Measurements from ENCODE around the gene ATG101.

ATG101 gene

DNA sequence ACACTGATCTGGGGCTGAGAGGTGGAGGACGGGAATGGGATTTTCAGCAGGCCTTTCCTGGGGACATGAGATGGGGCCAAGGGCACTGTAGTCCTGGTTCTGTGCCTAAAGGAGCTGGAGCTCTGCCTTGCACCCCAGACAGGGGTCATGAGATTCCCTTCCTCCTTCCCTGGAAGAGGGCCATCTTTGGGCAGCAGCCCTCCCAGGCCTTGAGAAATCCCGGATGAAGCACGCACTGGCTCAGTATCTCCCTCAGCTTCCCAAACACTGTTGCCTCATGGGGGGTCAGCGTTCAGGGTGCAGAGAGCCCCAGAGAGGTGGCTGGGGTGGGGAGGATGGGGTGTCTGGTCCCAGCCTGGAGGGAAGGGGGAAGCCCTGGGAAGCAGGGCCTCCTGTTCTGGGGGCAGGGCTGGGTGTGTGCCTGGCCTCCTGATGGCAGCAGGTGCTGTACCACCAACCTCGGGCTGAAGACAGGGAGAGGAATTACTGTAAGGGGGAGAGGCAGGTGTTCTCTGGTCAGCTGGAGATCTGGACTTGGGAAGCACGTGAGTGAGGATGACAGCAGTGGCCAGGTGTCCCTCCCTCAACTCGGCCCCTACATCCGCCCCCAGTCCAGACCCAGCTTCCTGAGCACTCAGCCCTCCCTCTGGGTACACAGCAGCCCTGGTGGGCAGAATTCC is 26.9 kb upstream of the ATG101 start:
- DNase-seq, result no peak

- no peak for DNase-seq
Observed at GRCh38 chr12:52043386-52044212, 26.2 kb upstream of the ATG101 start.

GRCh38 chr12:52044292-52044983 is 25.3 kb upstream of the ATG101 start:
- DNase-seq, result no peak

- no peak for DNase-seq
Observed at GRCh38 chr12:52045794-52046199, 24.0 kb upstream of the ATG101 start.

DNA sequence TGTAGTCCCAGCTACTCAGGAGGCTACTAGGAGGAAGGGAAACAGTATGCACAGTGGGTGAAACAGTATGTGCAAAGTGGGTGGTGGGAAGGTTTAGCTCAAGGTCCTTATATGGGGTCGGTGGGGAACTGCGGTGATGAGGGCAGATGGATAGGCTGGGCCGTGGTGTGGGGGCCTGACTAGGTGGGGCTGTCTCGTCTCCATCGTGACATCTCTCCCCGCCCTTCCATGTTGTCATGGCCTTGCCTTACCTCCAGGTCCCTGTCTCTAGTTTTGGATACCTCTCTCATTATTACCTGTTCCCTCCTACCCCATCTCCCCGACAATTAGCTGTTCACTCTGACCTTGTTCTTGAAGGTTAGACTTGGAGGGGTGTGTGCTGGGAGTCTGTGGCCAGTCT is 22.9 kb upstream of the ATG101 start:
- no peak for DNase-seq

DNA sequence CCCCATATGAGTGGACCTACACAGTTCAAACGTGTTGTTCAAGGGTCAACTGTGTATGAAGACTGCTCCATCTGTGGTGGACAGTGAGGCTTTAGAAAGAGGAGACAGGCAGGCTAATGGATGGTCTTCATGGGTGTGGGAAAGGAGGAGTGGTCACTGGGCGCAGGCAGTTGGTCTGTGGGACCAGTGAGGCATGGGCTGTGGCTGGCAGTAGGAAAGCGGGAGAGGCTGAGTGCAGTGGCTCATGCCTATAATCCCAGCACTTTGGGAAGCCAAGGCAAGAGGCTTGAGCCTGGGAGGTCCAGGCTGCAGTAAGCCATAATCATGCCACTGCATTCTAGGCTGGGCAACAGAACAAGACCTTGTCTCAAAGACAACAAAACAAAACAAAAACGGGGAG is 20.5 kb upstream of the ATG101 start:
- DNase-seq, result no peak

- DNase-seq, result no peak
Observed at GRCh38 chr12:52049688-52050087, 20.1 kb upstream of the ATG101 start.

DNA sequence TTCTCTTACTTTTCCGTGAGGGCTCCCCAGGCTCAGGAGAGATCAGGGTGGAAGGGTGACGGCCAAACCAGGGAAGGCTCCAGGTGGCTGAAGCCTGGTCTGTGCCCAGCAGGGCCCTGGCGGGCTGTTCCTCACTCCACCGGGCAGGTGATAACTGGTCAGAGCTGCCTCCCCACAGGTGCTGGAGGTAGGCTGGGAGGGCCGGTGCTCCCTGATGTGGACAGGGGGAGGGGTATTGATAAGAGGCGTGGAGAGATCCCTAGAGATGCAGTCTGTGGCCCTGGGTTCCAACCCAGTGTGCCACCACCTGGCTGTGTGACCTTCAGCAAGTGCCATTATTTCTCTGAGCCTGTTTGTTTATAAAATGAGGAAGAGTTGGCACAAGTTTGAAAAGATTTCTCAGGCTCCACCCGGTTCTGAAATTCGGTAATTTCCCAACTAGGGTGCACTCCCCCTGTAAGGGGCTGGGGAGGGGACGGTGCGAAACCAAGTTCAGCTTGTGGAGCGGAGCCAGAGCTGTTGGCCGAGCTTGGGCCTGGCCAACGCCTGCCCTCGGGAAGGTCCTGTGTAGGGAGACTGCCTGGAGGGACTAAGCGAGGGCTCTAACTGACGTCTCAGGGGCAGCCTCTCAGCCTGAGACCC is 19.5 kb upstream of the ATG101 start:
- DNase-seq, result no peak

DNA sequence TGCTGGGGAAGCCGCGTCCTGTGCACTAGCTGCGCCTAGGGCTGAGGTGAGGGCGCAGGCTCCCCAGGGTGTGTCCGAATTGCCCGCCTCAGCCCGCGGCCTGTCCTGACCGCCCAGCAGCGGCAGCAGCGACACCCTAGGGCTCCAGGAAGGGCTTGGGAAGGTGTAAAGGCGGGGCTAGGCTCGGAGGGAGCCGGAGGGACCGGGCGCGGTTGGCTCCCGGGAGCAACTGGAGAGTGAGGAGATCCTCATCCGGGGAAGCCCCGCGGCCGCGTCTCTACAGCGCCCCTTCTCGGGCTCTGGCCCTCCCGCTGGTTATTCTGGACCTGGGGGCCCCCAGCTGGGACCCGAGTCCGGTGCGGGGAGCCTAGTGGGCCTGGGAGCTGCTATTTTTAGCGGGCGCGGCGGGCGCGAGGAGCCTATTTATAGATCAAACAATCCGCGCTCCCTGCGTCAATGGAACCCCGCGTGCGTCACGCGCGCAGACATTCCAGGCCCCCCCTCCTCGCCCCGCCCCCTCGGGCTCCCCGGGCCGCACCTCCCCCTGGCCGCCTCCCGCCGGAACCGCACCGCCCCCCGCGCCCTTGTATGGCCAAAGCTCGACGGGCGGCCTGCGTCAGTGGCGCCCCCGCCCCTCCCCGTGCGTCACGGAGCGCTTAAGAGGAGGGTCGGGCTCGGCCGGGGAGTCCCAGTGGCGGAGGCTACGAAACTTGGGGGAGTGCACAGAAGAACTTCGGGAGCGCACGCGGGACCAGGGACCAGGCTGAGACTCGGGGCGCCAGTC is 18.8 kb upstream of the ATG101 start, which contains the start of gene NR4A1:
NR4A1 (plus strand) TSS at position 685 of the 784 bp plus-strand sequence. CDS start 2,887 bp downstream, outside the sequence.
- peak; percentile 97 for DNase-seq

- no peak for DNase-seq
Observed at GRCh38 chr12:52052468-52053186, 17.2 kb upstream of the ATG101 start.

GRCh38 chr12:52053536-52054209 is 16.1 kb upstream of the ATG101 start:
- no peak for DNase-seq

GRCh38 chr12:52054231-52054832 is 15.4 kb upstream of the ATG101 start:
- no peak for DNase-seq

GRCh38 chr12:52054833-52055730 is 14.7 kb upstream of the ATG101 start:
- no peak for DNase-seq

- no peak for DNase-seq
Observed at GRCh38 chr12:52055731-52056711, 13.8 kb upstream of the ATG101 start.

- DNase-seq, result no peak
Observed at GRCh38 chr12:52056801-52057637, 12.8 kb upstream of the ATG101 start.

GRCh38 chr12:52057638-52058576 is 11.9 kb upstream of the ATG101 start:
- DNase-seq, result no peak
